ENCODE data around the gene DAD1.

- TF ChIP-seq CTCF (IDR thresholded peaks at IDR 0.05) (no peak), POLR2A (IDR thresholded peaks at IDR 0.05) (no peak)
These were observed 21.6 kb downstream of the DAD1 start for GRCh38 chr14:22567437-22567836.
